Lower leg skin (tissue), 3 donors: ENCODE results near the gene DIP2C.

Experiments used
- POLR2A ChIP-seq, 2 donors: fragments of 450-650 bp; IDR thresholded peaks; one replicate each; pipeline ENCODE4 v1.6.1; 2016 to 2017; ENCODE audit warnings: antibody characterized with exemption in 2 of 2, mild to moderate bottlenecking in 1 of 2, moderate library complexity in 1 of 2
- TF ChIP-seq, protein P1 (sequence below), 3 donors: fragments of 450-650 bp; IDR thresholded peaks; one replicate each; pipeline ENCODE4 v1.5.1; 2016; ENCODE audit warnings: antibody characterized with exemption in 3 of 3, mild to moderate bottlenecking in 3 of 3, moderate library complexity in 2 of 3

DNA sequence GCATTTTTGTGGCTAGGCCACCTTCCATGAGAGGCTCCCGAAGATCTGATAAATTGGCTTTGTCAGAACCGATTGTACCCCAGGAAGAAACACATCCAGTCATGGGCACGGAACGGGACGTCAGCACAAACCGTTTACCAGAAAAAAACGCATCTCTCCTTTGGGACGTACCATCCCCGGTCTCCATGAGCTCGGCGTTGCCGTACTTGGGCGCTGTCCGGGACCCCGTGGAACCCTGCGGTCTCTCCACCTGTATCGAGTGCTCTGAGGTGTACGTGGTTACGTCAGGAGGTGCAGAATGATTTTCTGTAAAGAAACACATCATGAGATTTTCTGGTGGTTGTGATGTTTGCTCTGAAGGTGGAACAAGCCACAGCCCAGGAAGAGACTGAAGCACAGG is 270.6 kb downstream of the DIP2C start:
- TF ChIP-seq, protein P1, sequence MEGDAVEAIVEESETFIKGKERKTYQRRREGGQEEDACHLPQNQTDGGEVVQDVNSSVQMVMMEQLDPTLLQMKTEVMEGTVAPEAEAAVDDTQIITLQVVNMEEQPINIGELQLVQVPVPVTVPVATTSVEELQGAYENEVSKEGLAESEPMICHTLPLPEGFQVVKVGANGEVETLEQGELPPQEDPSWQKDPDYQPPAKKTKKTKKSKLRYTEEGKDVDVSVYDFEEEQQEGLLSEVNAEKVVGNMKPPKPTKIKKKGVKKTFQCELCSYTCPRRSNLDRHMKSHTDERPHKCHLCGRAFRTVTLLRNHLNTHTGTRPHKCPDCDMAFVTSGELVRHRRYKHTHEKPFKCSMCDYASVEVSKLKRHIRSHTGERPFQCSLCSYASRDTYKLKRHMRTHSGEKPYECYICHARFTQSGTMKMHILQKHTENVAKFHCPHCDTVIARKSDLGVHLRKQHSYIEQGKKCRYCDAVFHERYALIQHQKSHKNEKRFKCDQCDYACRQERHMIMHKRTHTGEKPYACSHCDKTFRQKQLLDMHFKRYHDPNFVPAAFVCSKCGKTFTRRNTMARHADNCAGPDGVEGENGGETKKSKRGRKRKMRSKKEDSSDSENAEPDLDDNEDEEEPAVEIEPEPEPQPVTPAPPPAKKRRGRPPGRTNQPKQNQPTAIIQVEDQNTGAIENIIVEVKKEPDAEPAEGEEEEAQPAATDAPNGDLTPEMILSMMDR (IDR thresholded peaks at IDR 0.05), result no peak
- no peak for TF ChIP-seq POLR2A (IDR thresholded peaks at IDR 0.05)
